ENCODE data around the gene HHAT.

DNA sequence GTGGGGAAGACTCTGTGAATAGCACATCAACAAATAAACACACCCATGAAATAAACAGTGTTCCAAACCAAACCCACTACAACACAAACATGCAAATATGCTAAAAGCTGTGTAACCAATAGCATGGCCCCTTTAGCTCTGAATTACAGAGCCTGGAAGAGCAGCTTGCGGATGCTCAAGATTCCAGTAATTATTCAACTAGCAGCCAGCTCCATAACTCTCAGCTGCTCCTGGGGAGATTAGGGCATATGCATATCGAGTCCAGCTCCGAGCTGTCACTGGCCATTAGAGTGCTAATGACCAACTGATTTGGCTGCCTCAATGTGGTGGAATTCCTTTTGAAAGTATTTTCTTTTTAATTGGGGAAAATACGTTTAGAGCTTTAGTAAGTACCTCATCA, 207.1 kb downstream of the HHAT start:
- TF ChIP-seq POLR2AphosphoS5 (IDR thresholded peaks at IDR 0.05) (no peak), POLR2A (IDR thresholded peaks at IDR 0.05) (no peak)
- TF ChIP-seq, protein P1, sequence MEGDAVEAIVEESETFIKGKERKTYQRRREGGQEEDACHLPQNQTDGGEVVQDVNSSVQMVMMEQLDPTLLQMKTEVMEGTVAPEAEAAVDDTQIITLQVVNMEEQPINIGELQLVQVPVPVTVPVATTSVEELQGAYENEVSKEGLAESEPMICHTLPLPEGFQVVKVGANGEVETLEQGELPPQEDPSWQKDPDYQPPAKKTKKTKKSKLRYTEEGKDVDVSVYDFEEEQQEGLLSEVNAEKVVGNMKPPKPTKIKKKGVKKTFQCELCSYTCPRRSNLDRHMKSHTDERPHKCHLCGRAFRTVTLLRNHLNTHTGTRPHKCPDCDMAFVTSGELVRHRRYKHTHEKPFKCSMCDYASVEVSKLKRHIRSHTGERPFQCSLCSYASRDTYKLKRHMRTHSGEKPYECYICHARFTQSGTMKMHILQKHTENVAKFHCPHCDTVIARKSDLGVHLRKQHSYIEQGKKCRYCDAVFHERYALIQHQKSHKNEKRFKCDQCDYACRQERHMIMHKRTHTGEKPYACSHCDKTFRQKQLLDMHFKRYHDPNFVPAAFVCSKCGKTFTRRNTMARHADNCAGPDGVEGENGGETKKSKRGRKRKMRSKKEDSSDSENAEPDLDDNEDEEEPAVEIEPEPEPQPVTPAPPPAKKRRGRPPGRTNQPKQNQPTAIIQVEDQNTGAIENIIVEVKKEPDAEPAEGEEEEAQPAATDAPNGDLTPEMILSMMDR (IDR thresholded peaks at IDR 0.05) = no peak

Data from stomach (tissue), 4 donors.